ENCODE measurements around the gene FAM50B.

DNA sequence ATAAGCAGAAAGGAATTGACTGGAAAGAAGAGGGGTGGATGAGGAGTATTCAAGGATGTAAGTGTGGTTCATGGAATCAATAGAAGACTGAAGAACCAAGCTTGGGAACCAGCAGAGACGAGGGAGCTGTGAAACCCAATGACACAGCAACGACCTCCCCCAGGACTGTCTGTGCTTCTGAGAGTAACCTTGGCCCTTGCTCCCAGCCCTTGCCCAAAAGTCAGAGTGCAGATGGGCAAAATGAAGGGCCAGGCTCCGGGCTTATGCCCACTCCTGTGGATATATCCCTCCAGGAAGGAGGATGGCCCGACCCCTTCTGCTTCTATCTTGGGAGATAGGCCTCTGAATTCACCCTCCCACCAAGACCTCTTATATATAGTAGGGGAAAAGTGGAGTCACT lies 24.9 kb downstream of the FAM50B start:
- no peak for TF ChIP-seq ZFX (IDR thresholded peaks at IDR 0.05)
- TF ChIP-seq, protein P1, sequence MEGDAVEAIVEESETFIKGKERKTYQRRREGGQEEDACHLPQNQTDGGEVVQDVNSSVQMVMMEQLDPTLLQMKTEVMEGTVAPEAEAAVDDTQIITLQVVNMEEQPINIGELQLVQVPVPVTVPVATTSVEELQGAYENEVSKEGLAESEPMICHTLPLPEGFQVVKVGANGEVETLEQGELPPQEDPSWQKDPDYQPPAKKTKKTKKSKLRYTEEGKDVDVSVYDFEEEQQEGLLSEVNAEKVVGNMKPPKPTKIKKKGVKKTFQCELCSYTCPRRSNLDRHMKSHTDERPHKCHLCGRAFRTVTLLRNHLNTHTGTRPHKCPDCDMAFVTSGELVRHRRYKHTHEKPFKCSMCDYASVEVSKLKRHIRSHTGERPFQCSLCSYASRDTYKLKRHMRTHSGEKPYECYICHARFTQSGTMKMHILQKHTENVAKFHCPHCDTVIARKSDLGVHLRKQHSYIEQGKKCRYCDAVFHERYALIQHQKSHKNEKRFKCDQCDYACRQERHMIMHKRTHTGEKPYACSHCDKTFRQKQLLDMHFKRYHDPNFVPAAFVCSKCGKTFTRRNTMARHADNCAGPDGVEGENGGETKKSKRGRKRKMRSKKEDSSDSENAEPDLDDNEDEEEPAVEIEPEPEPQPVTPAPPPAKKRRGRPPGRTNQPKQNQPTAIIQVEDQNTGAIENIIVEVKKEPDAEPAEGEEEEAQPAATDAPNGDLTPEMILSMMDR (conservative IDR thresholded peaks at IDR 0.05) = no peak
